ENCODE measurements around the gene ABCD3. TPM values are rescaled to one million over a fixed set of nuclear protein-coding genes. Genes with fewer than 3 reads are reported as not detected.
"Not testable (repeated sequence)": the region's sequence is repeated elsewhere in the genome, so short reads cannot be mapped to it uniquely, and the experiment has no call there.

ABCD3 gene
- total RNA-seq, 1 donor from 2014 or later = 69.0 TPM

DNA sequence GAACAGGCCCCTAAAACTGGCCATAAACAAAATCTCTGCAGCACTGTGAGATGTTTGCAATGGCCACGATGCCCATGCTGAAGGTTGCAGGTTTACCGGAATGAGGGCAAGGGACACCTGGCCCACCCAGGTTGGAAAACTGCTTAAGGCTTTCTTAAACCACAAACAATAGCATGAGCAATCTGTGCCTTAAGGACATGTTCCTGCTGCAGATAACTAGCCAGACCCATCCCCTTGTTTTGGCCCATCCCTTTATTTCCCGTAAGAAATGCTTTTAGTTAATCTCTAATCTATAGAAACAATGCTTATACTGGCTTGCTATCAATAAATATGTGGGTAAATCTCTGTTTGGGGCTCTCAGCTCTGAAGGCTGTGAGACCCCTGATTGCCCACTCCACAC is 26.6 kb downstream of the ABCD3 start:
- intact Hi-C loops (cut with DNase I); ATAC-seq: not testable (repeated sequence)

DNA sequence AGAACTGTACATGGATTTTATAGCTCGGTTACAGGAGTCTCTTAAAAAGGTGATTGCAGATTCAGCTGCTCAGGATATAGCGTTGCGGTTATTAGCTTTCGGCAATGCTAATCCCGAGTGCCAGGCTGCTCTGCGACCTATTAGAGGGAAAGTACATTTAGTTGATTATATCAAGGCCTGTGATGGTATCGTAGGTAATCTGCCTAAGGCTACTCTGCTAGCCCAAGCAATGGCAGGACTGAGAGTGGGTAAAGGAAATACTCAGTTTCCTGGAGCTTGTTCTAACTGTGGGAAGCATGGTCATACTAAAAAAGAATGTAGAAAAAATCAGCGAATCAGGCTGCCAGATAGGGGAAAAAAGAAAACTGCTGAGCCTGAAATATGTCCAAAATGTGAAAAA is 27.5 kb downstream of the ABCD3 start:
- ATAC-seq; DNase-seq (ENCODE audit: missing footprints); intact Hi-C loops (cut with DNase I): not testable (repeated sequence)

More for the DNA sequence above, 26.6 kb downstream of the ABCD3 start:
- DNase-seq (ENCODE audit: missing footprints) = not testable (repeated sequence)

GRCh38 chr1:94446177-94446576 is 28.0 kb downstream of the ABCD3 start:
- intact Hi-C loops (cut with DNase I); ATAC-seq; DNase-seq (ENCODE audit: missing footprints): not testable (repeated sequence)

- ATAC-seq; DNase-seq (ENCODE audit: missing footprints); intact Hi-C loops (cut with DNase I): not testable (repeated sequence)
Observed at GRCh38 chr1:94448741-94449140, 30.6 kb downstream of the ABCD3 start.

GRCh38 chr1:94456736-94457135 is 38.5 kb downstream of the ABCD3 start:
- DNase-seq (ENCODE audit: missing footprints) = no peak
- intact Hi-C loops (cut with DNase I) = no loop called here

DNA sequence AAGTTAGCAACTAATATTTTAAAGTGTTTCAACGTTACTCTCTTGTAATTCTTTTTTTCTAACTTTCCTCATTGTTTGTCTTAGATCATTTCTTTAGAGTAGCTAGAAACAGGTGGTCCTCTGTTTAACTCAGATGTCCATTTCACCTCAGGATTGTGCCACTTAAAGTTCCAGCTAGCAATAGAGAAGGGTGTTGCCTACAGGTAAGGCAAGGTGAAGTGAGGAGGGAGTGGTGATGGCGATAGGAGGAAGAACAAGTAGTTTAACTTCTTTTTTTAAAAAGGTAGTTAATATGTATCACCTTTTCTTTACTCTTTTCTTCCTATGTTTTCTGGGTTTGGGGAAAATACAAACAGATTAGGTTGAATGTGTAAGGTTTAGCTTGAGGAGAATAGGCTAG is 44.4 kb downstream of the ABCD3 start:
- intact Hi-C loops (cut with DNase I) = loop anchor here (5.0 to 10.0 kb wide), 4 partner anchors 45 to 398 kb away; partner anchors contain the start of gene ABCD3

More at GRCh38 chr1:94456736-94457135, 38.5 kb downstream of the ABCD3 start:
- no peak for ATAC-seq

DNA sequence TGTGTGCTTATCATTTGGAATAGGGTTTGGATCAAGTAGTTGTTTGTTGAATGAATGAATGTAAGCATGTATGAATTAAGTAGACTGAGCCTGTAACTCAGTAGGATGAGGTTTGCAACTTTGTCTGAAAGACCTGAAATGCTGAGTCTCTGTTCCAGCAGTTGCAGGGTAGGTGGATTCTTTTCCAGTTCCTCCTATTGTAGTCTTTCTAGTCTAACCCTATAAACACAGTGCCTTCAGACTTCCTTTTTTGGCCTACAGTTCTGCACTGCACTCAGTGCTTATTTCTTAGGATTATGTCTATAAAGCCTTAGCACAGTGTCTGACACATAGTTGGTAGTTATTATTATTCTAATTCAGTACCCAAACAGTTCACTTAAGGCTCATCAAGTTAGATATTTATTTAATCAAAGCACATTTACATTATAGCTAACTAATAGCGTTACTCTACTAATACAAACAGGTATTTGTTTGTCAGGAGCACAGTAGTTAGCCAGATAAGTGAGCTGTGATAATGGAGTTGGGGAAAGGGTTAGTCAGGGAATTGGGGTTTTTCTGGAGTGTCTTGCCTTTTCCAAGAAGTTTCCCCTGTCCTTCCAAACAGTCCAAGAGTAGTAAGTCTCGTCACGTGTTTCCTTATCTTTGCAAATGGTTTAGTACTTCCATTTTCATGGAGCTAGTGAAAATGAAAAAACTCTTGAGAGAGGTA is 45.0 kb downstream of the ABCD3 start:
- DNase-seq (ENCODE audit: missing footprints) (no peak), ATAC-seq (peak; percentile 42)
- intact Hi-C loops (cut with DNase I) = loop anchor here (5.0 to 10.0 kb wide), 4 partner anchors 46 to 398 kb away; partner anchors contain the start of gene ABCD3

More for the DNA sequence above, 44.4 kb downstream of the ABCD3 start:
- ATAC-seq = no peak
- no peak for DNase-seq (ENCODE audit: missing footprints)

DNA sequence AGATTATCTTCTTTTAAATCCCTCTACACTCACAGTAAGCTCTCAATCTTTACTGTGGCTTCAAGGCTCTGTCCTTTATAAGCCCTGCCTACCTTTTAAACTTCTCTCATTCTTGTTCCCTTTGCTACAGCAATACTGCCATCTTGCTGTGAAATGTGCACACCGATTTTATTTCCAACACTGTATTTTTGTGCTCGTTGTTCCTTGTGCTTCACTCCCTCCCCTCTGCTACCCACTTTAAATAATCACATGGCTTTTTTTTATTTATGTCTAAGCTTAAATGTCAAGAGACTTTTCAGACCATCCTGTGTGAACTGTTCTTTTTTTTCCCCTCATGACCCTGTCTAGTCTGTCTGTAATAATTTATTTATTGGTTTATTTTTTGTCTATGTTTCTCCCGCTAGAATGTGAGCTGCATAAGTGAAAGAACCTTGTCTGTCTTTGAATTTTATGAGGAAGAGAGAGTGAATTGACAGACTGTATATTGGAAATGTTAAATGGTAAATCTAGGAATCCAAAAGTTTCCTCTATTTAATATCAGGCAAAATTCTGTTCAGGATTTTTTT is 45.7 kb downstream of the ABCD3 start:
- intact Hi-C loops (cut with DNase I) = loop anchor here (5.0 to 10.0 kb wide), 4 partner anchors 47 to 399 kb away; partner anchors contain the start of gene ABCD3
- DNase-seq (ENCODE audit: missing footprints) = no peak
- ATAC-seq = peak; percentile 72

- DNase-seq (ENCODE audit: missing footprints) (no peak), ATAC-seq (no peak)
- intact Hi-C loops (cut with DNase I) = loop anchor here (5.0 to 10.0 kb wide), 2 partner anchors 404 to 441 kb away; no protein-coding TSS in a partner anchor
Observed at GRCh38 chr1:94468708-94469107, 50.5 kb downstream of the ABCD3 start.

DNA sequence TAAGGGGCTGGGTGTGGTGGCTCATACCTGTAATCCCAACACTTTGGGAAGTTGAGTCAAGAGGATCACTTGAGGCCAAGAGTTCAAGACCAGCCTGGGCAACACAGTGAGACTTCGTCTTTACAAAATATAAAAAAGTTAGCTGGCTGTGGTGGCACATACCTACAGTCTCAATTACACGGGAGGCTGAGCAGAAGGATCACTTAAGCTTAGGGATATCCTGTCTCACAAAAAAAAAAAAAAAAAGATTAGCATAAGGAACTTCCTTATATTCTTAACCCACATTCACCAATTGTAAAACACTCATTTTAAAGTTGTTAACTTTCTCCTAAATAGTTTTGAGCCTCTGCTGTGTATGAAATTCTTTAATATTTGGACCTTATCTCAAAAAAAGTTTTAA is 53.1 kb downstream of the ABCD3 start:
- ATAC-seq (no peak), DNase-seq (ENCODE audit: missing footprints) (no peak)
- intact Hi-C loops (cut with DNase I) = no loop called here

- DNase-seq (ENCODE audit: missing footprints) = no peak
- intact Hi-C loops (cut with DNase I) = no loop called here
- no peak for ATAC-seq
Observed at GRCh38 chr1:94475232-94475631, 57.0 kb downstream of the ABCD3 start.

GRCh38 chr1:94479682-94480081 is 61.5 kb downstream of the ABCD3 start:
- intact Hi-C loops (cut with DNase I) = no loop called here
- no peak for ATAC-seq
- DNase-seq (ENCODE audit: missing footprints) = no peak

DNA sequence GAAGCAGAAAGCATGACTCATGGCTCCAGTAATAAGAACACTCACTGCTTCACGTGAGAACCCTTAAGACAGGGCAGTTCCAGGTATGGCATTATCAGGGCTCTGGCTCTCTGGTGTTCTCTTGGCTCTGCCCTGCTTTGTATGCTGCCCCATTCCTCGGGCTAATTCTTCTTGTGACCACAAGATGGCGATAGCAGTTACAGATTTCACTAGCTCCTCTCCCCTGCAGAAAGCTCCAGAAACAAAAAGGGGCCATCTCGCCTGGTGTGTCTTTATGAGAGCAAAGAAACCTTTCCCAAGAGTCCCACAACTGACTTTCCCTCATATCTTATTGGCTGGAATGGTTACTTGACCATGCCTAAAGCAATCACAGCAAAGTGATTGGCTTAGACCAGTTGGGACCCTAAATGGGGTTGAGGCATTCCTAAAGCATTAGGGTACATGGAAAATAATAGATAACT is 63.3 kb downstream of the ABCD3 start:
- ATAC-seq (peak; percentile 80), DNase-seq (ENCODE audit: missing footprints) (no peak)
- intact Hi-C loops (cut with DNase I) = loop anchor here (1.0 kb wide), 1 partner anchor 325 kb away; no protein-coding TSS in a partner anchor

DNA sequence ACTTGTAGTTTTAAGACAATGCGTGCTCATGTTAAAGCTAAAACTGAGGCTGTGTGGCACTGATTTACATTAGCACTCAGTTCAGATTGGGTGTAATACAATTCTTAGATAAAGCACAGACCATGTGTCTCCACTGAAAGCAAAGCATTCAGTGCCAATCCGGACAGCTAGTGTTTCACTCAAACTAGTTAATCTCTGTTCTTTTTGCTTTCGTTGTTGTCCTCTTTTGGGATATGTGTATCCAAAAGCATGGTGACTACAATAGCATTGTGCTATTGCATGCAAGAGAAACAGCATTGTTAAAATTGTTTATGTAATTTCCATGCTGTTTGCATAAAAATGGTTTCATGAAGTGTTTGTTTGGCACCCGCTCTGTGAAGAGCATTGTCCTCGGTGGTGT is 68.8 kb downstream of the ABCD3 start:
- intact Hi-C loops (cut with DNase I) = no loop called here
- ATAC-seq (no peak), DNase-seq (ENCODE audit: missing footprints) (no peak)

DNA sequence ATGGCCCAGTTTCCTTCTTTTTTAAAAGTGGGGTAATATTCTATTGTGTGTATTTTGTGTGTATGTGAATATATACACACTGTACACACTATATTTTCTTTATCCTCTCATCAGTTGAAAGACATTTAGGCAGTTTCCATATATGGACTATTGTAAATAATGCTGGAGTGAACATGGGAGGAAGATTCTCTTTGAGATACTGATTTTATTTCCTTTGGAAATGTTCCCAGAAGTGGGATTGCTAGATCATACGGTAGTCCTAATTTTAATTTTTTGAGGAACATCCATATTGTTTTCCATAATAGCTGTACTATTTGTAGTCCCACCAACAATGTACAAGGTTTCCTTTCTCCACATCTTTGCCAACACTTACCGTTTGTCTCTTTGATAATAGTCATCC is 72.4 kb downstream of the ABCD3 start:
- DNase-seq (ENCODE audit: missing footprints) (no peak), ATAC-seq (no peak)
- intact Hi-C loops (cut with DNase I) = no loop called here

DNA sequence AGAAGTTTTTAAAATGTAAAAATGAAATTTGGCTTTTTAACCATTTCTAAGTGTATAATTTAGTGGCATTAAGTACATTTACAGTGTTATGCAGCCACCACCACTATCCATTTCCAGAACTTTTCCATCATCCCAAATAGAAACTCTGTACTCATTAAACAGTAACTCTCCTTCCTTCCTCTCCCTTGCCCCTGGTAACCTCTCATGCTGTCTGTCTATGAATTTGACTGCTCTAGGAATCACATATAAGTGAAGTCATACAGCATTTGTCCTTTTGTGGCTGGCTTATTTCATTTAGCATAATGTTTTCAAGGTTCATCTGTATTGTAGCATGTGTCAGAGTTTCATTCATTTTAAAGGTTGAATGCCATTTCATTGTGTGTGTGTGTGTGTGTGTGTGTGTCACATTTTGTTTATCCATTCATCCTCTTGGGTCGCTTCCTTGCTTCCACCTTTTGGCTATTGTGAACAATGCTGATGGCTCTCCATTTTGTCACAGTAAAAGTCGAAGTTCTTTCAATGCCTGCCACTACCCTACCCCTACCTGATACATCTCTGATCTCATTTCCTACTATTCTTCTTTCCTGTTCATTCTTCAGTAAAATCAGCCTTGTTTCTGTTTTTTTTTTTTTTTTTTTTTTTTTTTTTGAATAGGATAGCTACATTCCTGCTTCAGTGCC is 78.0 kb downstream of the ABCD3 start:
- DNase-seq (ENCODE audit: missing footprints) = no peak
- intact Hi-C loops (cut with DNase I) = no loop called here
- ATAC-seq = no peak

GRCh38 chr1:94501426-94501825 is 83.2 kb downstream of the ABCD3 start:
- ATAC-seq = no peak
- intact Hi-C loops (cut with DNase I) = no loop called here
- DNase-seq (ENCODE audit: missing footprints) = no peak

DNA sequence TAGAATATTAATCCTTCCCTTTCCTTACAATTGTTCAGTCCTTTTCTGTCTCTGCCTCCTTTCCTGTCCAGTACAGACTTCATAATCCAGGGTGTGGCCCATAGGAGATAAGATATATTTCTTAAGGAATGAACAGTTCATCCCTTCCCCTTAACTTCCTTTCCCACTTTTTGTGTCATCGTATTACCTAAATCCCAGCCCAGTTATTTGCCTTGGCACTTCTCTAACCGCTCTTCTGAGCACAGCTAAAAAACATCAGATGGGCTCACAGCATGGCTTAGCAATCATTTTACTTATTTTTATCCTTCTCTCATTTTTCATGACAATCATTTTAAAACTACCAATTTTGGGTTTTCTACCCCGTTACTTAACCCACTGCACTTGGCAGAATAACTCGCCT is 83.7 kb downstream of the ABCD3 start:
- no peak for ATAC-seq
- intact Hi-C loops (cut with DNase I) = no loop called here
- no peak for DNase-seq (ENCODE audit: missing footprints)

- no peak for DNase-seq (ENCODE audit: missing footprints)
- ATAC-seq = no peak
- intact Hi-C loops (cut with DNase I) = no loop called here
Observed at GRCh38 chr1:94503153-94503552, 85.0 kb downstream of the ABCD3 start.

Measured in Right ventricle myocardium inferior (tissue), 1 donor.